UCSD-AML1 (cell line): ENCODE results near the gene TRIM67.

Experiments
- DNase-seq: peaks from one replicate; lab custom pipeline; 2025; ENCODE audit not compliant: unreplicated experiment; lab: John Stamatoyannopoulos, UW

Gene TRIM67

GRCh38 chr1:231183639-231184590 is 22.1 kb downstream of the TRIM67 start:
- no peak for DNase-seq

- DNase-seq: no peak
Measured at GRCh38 chr1:231184891-231185290, 23.0 kb downstream of the TRIM67 start.

GRCh38 chr1:231185391-231185790 is 23.5 kb downstream of the TRIM67 start:
- DNase-seq: no peak

GRCh38 chr1:231186356-231187115 is 24.7 kb downstream of the TRIM67 start:
- DNase-seq: no peak

- no peak for DNase-seq
Measured at GRCh38 chr1:231187571-231187970, 25.7 kb downstream of the TRIM67 start.

GRCh38 chr1:231188072-231188471 is 26.2 kb downstream of the TRIM67 start:
- DNase-seq: no peak

- no peak for DNase-seq
Measured at GRCh38 chr1:231188768-231189167, 26.9 kb downstream of the TRIM67 start.

- DNase-seq: no peak
Measured at GRCh38 chr1:231189683-231190270, 27.9 kb downstream of the TRIM67 start.

GRCh38 chr1:231190456-231190855 is 28.6 kb downstream of the TRIM67 start:
- DNase-seq: no peak

- no peak for DNase-seq
Measured at GRCh38 chr1:231192620-231193163, 30.8 kb downstream of the TRIM67 start.

- no peak for DNase-seq
Measured at GRCh38 chr1:231193710-231194340, 32.0 kb downstream of the TRIM67 start.

GRCh38 chr1:231194476-231194842 is 32.6 kb downstream of the TRIM67 start:
- no peak for DNase-seq

GRCh38 chr1:231194843-231195516 is 33.1 kb downstream of the TRIM67 start:
- no peak for DNase-seq

GRCh38 chr1:231196307-231196706 is 34.4 kb downstream of the TRIM67 start:
- DNase-seq: no peak

- no peak for DNase-seq
Measured at GRCh38 chr1:231196728-231197127, 34.9 kb downstream of the TRIM67 start.

GRCh38 chr1:231199868-231200267 is 38.0 kb downstream of the TRIM67 start:
- DNase-seq: no peak

- DNase-seq: no peak
Measured at GRCh38 chr1:231200388-231201031, 38.7 kb downstream of the TRIM67 start.

GRCh38 chr1:231201375-231201978 is 39.6 kb downstream of the TRIM67 start:
- no peak for DNase-seq

GRCh38 chr1:231201979-231202633 is 40.2 kb downstream of the TRIM67 start:
- peak; percentile 55 for DNase-seq
